ENCODE measurements around the gene SPATA32.

SPATA32 gene

DNA sequence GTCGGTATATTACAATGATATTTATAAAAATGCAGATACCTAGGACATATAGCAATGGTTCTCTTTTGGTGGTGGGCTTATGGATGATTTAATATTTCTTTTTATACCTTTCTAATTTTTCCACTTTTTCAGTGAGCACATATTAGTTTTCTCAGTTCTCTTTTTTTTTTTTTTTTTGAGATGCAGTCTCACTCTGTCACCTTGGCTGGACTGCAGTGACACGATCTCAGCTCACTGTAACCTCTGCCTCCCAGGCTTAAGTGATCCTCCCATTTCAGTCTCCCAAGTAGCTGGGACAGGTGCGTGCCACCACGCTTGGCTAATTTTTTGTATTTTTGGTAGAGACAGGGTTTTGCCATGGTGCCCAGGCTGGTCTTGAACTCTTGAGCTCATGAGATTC, 39.8 kb upstream of the SPATA32 start:
- DNase-seq (ENCODE audit: low spot score) = no peak
- POLR2A ChIA-PET (ENCODE audit: low non-redundant PET) = no interaction called here
- peak overlapping the region; percentile 65 for H3K27ac ChIP-seq
- no peak for TF ChIP-seq CTCF (conservative IDR thresholded peaks at IDR 0.05; ENCODE audit: low read depth)
- CTCF ChIA-PET = no interaction called here

DNA sequence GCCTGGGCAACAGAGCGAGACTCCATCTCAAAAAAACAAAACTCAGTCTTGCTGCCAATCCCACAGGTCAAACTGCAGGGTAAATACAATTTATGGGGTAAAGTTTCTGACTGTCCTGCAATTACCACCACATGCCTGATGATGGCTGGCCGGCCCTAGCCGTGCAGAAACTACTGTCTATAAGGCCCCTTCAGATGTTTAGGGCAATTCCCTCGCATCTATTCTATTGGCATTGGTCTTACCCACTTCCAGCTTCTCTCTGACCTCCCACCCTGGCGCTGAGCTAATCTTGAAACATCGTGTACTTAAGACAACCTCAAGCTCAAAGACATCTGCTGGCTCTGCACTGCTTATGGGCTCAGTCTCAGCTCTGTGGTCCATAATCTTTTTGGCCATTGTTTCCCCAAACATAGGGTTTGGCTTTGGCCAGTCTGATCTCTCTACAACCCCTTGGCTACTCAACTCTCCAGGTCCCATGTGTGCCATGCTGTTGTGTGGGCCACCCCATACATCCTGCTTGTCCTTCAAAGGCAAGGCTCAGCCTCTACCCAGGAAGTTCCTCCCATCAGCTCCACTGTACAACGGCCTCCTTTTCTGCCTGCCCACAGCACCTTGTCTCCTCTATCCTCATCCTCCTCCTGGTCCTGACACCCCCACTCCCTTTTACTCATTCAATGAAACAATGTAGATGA, 38.3 kb upstream of the SPATA32 start:
- no peak for TF ChIP-seq CTCF (conservative IDR thresholded peaks at IDR 0.05; ENCODE audit: low read depth)
- no peak for DNase-seq (ENCODE audit: low spot score)
- peak overlapping the region; percentile 64 for H3K27ac ChIP-seq
- ChIA-PET CTCF (interaction anchor here (0.6 kb wide), 1 partner anchor 184 kb away, joined by 3 read pairs; no protein-coding TSS in a partner anchor), POLR2A (ENCODE audit: low non-redundant PET) (no interaction called here)

DNA sequence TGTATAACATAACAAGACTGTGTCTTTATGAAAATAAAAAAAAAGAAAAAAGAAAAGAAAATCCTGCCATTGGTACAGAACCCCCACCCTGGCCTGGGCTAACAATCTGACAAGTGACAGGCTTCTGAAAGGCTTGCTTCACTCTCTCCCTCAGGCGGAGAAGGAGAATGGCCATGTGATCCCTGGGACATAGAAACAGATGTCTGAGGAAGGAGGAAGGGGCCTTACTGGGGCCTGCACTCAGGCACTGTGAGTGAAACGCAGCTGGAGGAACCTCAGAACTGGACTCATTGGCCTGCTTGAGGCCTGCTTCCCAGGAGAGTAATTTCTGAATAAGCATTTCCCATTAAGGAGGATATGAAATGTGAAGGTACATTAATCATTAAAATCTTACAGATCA, 37.5 kb upstream of the SPATA32 start:
- no peak for DNase-seq (ENCODE audit: low spot score)
- ChIA-PET CTCF (no interaction called here), POLR2A (ENCODE audit: low non-redundant PET) (no interaction called here)
- peak overlapping the region; percentile 64 for H3K27ac ChIP-seq
- no peak for TF ChIP-seq CTCF (conservative IDR thresholded peaks at IDR 0.05; ENCODE audit: low read depth)

- no peak for TF ChIP-seq CTCF (conservative IDR thresholded peaks at IDR 0.05; ENCODE audit: low read depth)
- CTCF ChIA-PET = interaction anchor here (0.6 to 1.0 kb wide), 3 partner anchors 15 to 649 kb away, joined by 3 read pairs; no protein-coding TSS in a partner anchor
- DNase-seq (ENCODE audit: low spot score) = no peak
- POLR2A ChIA-PET (ENCODE audit: low non-redundant PET) = no interaction called here
- peak overlapping the region; percentile 64 for H3K27ac ChIP-seq
Measured at GRCh38 chr17:45298546-45299285, 36.8 kb upstream of the SPATA32 start.

GRCh38 chr17:45296833-45297124, 34.9 kb upstream of the SPATA32 start:
- TF ChIP-seq CTCF (conservative IDR thresholded peaks at IDR 0.05; ENCODE audit: low read depth) = no peak
- POLR2A ChIA-PET (ENCODE audit: low non-redundant PET) = no interaction called here

DNA sequence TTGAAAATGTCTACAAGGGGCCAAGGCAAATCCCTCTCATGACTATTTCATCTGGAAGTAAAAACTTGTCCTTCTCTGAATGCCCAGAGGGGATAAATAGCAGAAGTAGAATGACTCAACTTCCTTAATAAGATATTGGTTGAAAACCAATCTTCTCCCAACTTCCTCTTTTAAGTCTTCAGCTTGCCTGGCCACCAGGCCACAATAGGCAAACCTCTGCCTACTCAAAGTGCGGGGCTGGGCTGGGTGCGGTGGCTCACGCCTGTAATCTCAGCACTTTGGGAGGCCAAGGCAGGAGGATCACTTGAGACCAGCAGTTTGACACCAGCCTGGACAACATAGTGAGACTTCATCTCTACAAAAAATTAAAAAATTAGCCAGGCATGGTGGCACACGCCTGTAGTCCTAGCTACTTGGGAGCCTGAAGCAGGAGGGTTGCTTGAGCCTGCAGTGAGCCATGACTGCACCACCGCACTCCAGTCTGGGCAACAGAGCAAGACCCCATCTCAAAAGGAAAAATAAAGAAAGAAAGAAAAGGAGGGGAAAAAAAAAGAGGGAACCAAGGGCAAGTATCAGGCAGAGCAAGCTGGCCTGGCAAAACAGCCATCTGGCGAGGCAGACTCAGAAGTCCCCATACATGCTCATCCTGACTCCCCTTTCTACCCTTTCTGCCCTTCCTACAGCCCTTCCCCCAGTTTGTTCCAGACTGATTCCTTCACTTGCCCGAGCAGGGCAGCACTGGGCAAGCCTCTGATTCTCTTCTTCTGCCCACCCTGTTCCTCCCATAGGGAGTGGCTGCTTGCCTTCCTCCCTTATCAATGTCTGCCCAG, 34.3 kb upstream of the SPATA32 start:
- ChIA-PET POLR2A (ENCODE audit: low non-redundant PET) (no interaction called here), CTCF (interaction anchor here (1.1 kb wide), 1 partner anchor 20 kb away, joined by 3 read pairs; no protein-coding TSS in a partner anchor)
- TF ChIP-seq CTCF (conservative IDR thresholded peaks at IDR 0.05; ENCODE audit: low read depth) = no peak
- peak overlapping the region; percentile 86 for H3K27ac ChIP-seq
- DNase-seq (ENCODE audit: low spot score) = peak; percentile 68

More at GRCh38 chr17:45296833-45297124, 34.9 kb upstream of the SPATA32 start:
- H3K27ac ChIP-seq = peak overlapping the region; percentile 86
- CTCF ChIA-PET = no interaction called here
- no peak for DNase-seq (ENCODE audit: low spot score)
